ENCODE results near the gene DARS1.

The DARS1 gene

DNA sequence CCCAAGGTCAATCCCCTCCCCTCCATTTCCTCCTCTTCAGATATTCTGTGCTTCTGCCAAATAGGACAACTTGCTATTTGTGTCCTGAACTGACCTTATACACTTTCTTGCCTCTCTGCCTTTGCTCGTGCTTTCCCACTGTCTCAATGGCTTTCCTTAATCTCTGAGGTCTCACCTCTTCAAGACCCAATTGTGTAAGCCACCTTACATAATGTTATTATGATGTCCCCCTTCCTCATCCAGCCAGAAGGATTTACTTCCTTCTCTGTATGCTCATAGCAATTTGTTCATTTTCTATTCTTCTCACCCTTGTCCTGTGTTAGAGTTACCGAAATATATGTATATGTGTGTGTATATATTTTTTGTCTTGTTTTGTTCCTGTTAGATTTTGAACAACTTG lies 26.9 kb upstream of the DARS1 start:
- TF ChIP-seq, protein P1, sequence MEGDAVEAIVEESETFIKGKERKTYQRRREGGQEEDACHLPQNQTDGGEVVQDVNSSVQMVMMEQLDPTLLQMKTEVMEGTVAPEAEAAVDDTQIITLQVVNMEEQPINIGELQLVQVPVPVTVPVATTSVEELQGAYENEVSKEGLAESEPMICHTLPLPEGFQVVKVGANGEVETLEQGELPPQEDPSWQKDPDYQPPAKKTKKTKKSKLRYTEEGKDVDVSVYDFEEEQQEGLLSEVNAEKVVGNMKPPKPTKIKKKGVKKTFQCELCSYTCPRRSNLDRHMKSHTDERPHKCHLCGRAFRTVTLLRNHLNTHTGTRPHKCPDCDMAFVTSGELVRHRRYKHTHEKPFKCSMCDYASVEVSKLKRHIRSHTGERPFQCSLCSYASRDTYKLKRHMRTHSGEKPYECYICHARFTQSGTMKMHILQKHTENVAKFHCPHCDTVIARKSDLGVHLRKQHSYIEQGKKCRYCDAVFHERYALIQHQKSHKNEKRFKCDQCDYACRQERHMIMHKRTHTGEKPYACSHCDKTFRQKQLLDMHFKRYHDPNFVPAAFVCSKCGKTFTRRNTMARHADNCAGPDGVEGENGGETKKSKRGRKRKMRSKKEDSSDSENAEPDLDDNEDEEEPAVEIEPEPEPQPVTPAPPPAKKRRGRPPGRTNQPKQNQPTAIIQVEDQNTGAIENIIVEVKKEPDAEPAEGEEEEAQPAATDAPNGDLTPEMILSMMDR (IDR thresholded peaks at IDR 0.05; ENCODE audit: low read depth, low read length, poor library complexity, severe bottlenecking): no peak
- TF ChIP-seq EZH2phosphoT487 (IDR thresholded peaks at IDR 0.05; ENCODE audit: borderline replicate concordance, low read length): no peak
- no peaks in the 10 kb centered on the region for H3K9me2 ChIP-seq (replicated peaks; ENCODE audit: control insufficient read depth, low read length)
- no peaks in the 10 kb centered on the region for H3K36me3 ChIP-seq (ENCODE audit: control insufficient read depth, low read length)
- no peaks in the 10 kb centered on the region for H3K27me3 ChIP-seq (ENCODE audit: control insufficient read depth, low read length)
- no peak overlapping the region for H3K4me3 ChIP-seq (ENCODE audit: low read length)
- no peak overlapping the region for H3K4me2 ChIP-seq (ENCODE audit: low read length)
- no peaks in the 10 kb centered on the region for H3F3A ChIP-seq (ENCODE audit: control insufficient read depth, insufficient read depth)
- H4K20me1 ChIP-seq (ENCODE audit: control insufficient read depth, insufficient read depth, low read depth, low read length): no peaks in the 10 kb centered on the region
- no peak overlapping the region for H3K27ac ChIP-seq (ENCODE audit: low read depth, low read length)
- no peaks in the 10 kb centered on the region for H3K9me3 ChIP-seq (ENCODE audit: control insufficient read depth, insufficient read depth, low read length)
- peaks cover 27% of the 10 kb centered on the region for H3K4me1 ChIP-seq (ENCODE audit: control insufficient read depth, low read length)
- no peaks in the 10 kb centered on the region for H3K79me2 ChIP-seq (ENCODE audit: control insufficient read depth, low read length)

DNA sequence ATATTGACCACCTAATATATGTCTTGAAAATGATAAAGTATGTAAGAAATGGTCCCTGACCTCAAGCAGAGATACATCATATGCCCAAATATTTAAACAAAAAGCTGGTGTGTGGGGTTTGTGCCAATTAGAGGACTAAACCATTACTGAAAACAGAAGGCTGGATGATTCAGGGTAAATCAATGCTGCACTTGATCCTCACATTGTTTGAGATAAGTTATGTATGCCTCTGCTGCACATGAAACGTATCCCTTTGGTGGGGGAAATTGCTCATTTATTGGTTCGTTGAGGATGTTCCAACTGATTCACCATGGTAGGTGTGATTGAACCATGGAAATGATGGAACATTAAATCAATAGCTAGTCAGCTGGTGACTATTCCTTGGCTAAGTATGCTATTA lies 24.7 kb upstream of the DARS1 start:
- Histone ChIP-seq H3K4me1 (ENCODE audit: control insufficient read depth, low read length) (peaks cover 28% of the 10 kb centered on the region), H3F3A (ENCODE audit: control insufficient read depth, insufficient read depth) (no peaks in the 10 kb centered on the region), H3K4me2 (ENCODE audit: low read length) (no peak overlapping the region), H3K27me3 (ENCODE audit: control insufficient read depth, low read length) (no peaks in the 10 kb centered on the region), H3K4me3 (ENCODE audit: low read length) (no peak overlapping the region), H3K36me3 (ENCODE audit: control insufficient read depth, low read length) (no peaks in the 10 kb centered on the region), H3K79me2 (ENCODE audit: control insufficient read depth, low read length) (no peaks in the 10 kb centered on the region), H3K27ac (ENCODE audit: low read depth, low read length) (no peak overlapping the region), H3K9me3 (ENCODE audit: control insufficient read depth, insufficient read depth, low read length) (no peaks in the 10 kb centered on the region), H4K20me1 (ENCODE audit: control insufficient read depth, insufficient read depth, low read depth, low read length) (no peaks in the 10 kb centered on the region), H3K9me2 (replicated peaks; ENCODE audit: control insufficient read depth, low read length) (no peaks in the 10 kb centered on the region)
- TF ChIP-seq, protein P1 (IDR thresholded peaks at IDR 0.05; ENCODE audit: low read depth, low read length, poor library complexity, severe bottlenecking): no peak
- no peak for TF ChIP-seq EZH2phosphoT487 (IDR thresholded peaks at IDR 0.05; ENCODE audit: borderline replicate concordance, low read length)

DNA sequence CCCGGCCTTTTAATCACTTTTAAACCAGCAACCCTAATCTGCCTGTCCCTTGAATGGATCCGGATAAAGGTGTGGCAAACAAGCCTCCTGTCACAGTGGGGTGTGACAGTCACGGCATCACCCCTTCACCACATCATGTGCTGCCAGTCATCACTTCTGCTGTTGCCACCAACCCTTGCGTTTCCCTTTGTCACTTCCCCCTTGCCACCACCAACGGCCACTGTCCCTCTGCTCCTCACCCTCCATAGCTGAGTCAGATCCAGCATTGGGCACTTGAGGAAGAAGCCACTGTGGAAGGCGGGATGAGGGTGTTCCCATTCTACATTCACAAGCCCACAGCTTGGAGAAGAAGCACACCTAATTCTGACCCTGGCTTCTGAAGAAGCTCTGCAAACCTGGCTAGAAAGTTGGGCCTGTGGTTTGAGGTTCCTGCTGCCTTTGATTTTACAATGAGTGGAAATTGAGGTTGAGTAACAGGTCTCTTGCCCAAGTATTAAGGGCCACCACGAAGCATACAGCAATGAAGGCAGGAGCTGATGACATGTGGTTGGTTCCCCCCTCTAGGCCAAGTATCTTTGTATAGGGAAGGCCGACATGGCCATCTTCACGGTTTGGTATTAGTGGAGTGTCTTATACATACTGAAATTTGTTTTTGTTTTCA lies 22.9 kb upstream of the DARS1 start:
- no peaks in the 10 kb centered on the region for H3K9me2 ChIP-seq (replicated peaks; ENCODE audit: control insufficient read depth, low read length)
- no peak overlapping the region for H3K27ac ChIP-seq (ENCODE audit: low read depth, low read length)
- no peaks in the 10 kb centered on the region for H3K79me2 ChIP-seq (ENCODE audit: control insufficient read depth, low read length)
- H3F3A ChIP-seq (ENCODE audit: control insufficient read depth, insufficient read depth): no peaks in the 10 kb centered on the region
- H3K36me3 ChIP-seq (ENCODE audit: control insufficient read depth, low read length): no peaks in the 10 kb centered on the region
- TF ChIP-seq EZH2phosphoT487 (IDR thresholded peaks at IDR 0.05; ENCODE audit: borderline replicate concordance, low read length): no peak
- TF ChIP-seq, protein P1 (IDR thresholded peaks at IDR 0.05; ENCODE audit: low read depth, low read length, poor library complexity, severe bottlenecking): no peak
- H3K9me3 ChIP-seq (ENCODE audit: control insufficient read depth, insufficient read depth, low read length): no peaks in the 10 kb centered on the region
- no peak overlapping the region for H3K4me3 ChIP-seq (ENCODE audit: low read length)
- no peaks in the 10 kb centered on the region for H4K20me1 ChIP-seq (ENCODE audit: control insufficient read depth, insufficient read depth, low read depth, low read length)
- H3K4me2 ChIP-seq (ENCODE audit: low read length): no peak overlapping the region
- H3K4me1 ChIP-seq (ENCODE audit: control insufficient read depth, low read length): peaks cover 25% of the 10 kb centered on the region
- H3K27me3 ChIP-seq (ENCODE audit: control insufficient read depth, low read length): no peaks in the 10 kb centered on the region

Measured in DOHH2 (cell line).